GM21367 (cell line): ENCODE results near the gene OR8D1.
"Not testable (repeated sequence)": the region's sequence is repeated elsewhere in the genome, so short reads cannot be mapped to it uniquely, and the experiment has no call there.

ENCODE experiments used
- ATAC-seq: cut with Tn5 transposase; IDR thresholded peaks from one replicate; pipeline ENCODE4 v1.9.1; 2021; ENCODE audit not compliant: unreplicated experiment

OR8D1 gene

GRCh38 chr11:124294687-124295086 is 19.1 kb downstream of the OR8D1 start:
- no peak for ATAC-seq

GRCh38 chr11:124285610-124286344 is 28.0 kb downstream of the OR8D1 start:
- ATAC-seq, result no peak

- ATAC-seq, result no peak
Measured at GRCh38 chr11:124278261-124278660, 35.5 kb downstream of the OR8D1 start.

GRCh38 chr11:124277804-124278203 is 35.9 kb downstream of the OR8D1 start:
- no peak for ATAC-seq

- ATAC-seq, result no peak
Measured at GRCh38 chr11:124277207-124277606, 36.5 kb downstream of the OR8D1 start.

- no peak for ATAC-seq
Measured at GRCh38 chr11:124276081-124276480, 37.7 kb downstream of the OR8D1 start.

- no peak for ATAC-seq
Measured at GRCh38 chr11:124274000-124274399, 39.7 kb downstream of the OR8D1 start.

- ATAC-seq, result not testable (repeated sequence)
Measured at GRCh38 chr11:124270886-124271285, 42.9 kb downstream of the OR8D1 start.

- not testable (repeated sequence) for ATAC-seq
Measured at GRCh38 chr11:124265041-124265440, 48.7 kb downstream of the OR8D1 start.

- no peak for ATAC-seq
Measured at GRCh38 chr11:124256076-124256475, 57.7 kb downstream of the OR8D1 start, which contains the start of gene OR8G5. OR8G5 (plus strand) TSS chr11:124256376; CDS start chr11:124264932, 8,556 bp downstream.
